Measurements from ENCODE around the gene INSR. TPM values are rescaled to one million over a fixed set of nuclear protein-coding genes. Genes with fewer than 3 reads are reported as not detected.

INSR gene
- total RNA-seq, 1 donor from 2014 or later, result 3.2 TPM

DNA sequence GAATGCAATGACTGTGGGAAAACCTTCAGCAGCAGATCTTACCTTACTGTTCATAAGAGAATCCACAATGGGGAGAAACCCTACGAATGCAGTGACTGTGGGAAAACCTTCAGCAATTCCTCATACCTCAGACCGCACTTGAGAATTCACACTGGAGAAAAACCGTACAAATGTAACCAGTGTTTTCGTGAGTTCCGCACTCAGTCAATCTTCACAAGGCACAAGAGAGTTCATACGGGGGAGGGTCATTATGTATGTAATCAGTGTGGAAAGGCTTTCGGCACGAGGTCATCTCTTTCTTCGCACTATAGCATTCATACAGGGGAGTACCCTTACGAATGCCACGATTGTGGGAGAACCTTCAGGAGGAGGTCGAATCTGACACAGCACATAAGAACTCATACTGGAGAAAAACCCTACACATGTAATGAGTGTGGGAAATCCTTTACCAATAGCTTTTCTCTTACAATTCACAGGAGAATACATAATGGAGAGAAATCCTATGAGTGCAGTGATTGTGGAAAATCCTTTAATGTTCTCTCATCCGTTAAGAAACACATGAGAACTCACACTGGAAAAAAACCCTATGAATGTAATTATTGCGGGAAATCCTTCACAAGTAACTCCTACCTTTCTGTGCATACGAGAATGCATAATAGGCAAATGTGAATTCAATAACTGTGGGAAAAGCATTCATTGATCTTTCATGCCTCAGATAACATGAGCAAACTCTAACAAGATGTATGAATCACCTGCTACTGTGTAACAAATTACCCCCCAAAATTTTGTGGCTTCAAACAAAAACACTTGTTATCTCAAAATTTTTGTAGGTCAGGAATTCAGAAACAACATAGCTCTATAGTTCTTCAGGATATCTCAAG is 210.9 kb downstream of the INSR start:
- ChIA-PET POLR2A (interaction anchor here (0.9 kb wide), 1 partner anchor 14 kb away, joined by 3 read pairs; the partner anchor contains the start of gene ZNF557), CTCF (no interaction called here)
- no peak overlapping the region for H3K4me3 Mint-ChIP-seq
- TF ChIP-seq, protein P1, sequence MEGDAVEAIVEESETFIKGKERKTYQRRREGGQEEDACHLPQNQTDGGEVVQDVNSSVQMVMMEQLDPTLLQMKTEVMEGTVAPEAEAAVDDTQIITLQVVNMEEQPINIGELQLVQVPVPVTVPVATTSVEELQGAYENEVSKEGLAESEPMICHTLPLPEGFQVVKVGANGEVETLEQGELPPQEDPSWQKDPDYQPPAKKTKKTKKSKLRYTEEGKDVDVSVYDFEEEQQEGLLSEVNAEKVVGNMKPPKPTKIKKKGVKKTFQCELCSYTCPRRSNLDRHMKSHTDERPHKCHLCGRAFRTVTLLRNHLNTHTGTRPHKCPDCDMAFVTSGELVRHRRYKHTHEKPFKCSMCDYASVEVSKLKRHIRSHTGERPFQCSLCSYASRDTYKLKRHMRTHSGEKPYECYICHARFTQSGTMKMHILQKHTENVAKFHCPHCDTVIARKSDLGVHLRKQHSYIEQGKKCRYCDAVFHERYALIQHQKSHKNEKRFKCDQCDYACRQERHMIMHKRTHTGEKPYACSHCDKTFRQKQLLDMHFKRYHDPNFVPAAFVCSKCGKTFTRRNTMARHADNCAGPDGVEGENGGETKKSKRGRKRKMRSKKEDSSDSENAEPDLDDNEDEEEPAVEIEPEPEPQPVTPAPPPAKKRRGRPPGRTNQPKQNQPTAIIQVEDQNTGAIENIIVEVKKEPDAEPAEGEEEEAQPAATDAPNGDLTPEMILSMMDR (IDR thresholded peaks at IDR 0.05), result no peak
- ATAC-seq (ENCODE audit: low read depth) (no peak), DNase-seq (no peak)
- H3K27me3 Mint-ChIP-seq, result no peaks in the 10 kb centered on the region
- H3K4me1 Mint-ChIP-seq, result no peaks in the 10 kb centered on the region
- H3K36me3 Mint-ChIP-seq (ENCODE audit: low read depth), result peaks cover 78% of the 10 kb centered on the region
- no peak overlapping the region for H3K27ac Mint-ChIP-seq
- intact Hi-C loops (cut with micrococcal nuclease), result no loop called here
- peaks cover 44% of the 10 kb centered on the region for H3K9me3 Mint-ChIP-seq

DNA sequence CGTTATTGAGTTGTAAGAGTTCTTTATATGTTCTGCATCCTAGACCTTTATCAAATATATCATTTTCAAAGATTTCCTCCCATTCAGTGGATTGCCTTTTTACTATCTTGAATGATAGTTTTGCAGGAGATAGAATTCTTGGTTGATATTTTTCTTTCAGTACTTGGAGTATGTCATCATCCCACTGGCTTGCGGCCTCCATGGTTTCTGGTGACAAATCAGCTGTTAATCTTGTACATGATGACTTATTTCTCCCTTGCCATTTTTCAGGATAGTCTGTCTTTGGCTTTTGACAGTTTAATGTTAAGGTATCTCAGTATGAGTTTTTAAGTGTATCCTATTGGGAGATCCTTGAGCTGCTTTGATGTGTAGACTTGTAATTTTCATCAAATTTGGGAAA is 216.2 kb downstream of the INSR start:
- Mint-ChIP-seq H3K36me3 (ENCODE audit: low read depth) (peaks cover 94% of the 10 kb centered on the region), H3K9me3 (peaks cover 33% of the 10 kb centered on the region), H3K4me3 (no peak overlapping the region), H3K4me1 (no peaks in the 10 kb centered on the region), H3K27ac (no peak overlapping the region), H3K27me3 (no peaks in the 10 kb centered on the region)
- ChIA-PET POLR2A (interaction anchor here (0.9 to 1.2 kb wide), 3 partner anchors 8 to 20 kb away, joined by 3 to 8 read pairs (median 4); partner anchors contain the start of gene ZNF557), CTCF (no interaction called here)
- intact Hi-C loops (cut with micrococcal nuclease), result no loop called here
- no peak for ATAC-seq (ENCODE audit: low read depth)
- TF ChIP-seq, protein P1 (IDR thresholded peaks at IDR 0.05), result no peak
- DNase-seq, result no peak

- no peaks in the 10 kb centered on the region for H3K27me3 Mint-ChIP-seq
- H3K27ac Mint-ChIP-seq, result no peak overlapping the region
- DNase-seq (no peak), ATAC-seq (ENCODE audit: low read depth) (no peak)
- intact Hi-C loops (cut with micrococcal nuclease), result no loop called here
- TF ChIP-seq, protein P1 (IDR thresholded peaks at IDR 0.05), result no peak
- no peak overlapping the region for H3K4me3 Mint-ChIP-seq
- CTCF ChIA-PET, result no interaction called here
- peaks cover 24% of the 10 kb centered on the region for H3K9me3 Mint-ChIP-seq
- peaks cover 4% of the 10 kb centered on the region for H3K4me1 Mint-ChIP-seq
- POLR2A ChIA-PET, result no interaction called here
- peaks cover 88% of the 10 kb centered on the region for H3K36me3 Mint-ChIP-seq (ENCODE audit: low read depth)
These were observed 218.1 kb downstream of the INSR start for GRCh38 chr19:7076151-7076550.

GRCh38 chr19:7074705-7075282 is 219.4 kb downstream of the INSR start:
- Mint-ChIP-seq H3K36me3 (ENCODE audit: low read depth) (peaks cover 79% of the 10 kb centered on the region), H3K27ac (no peak overlapping the region), H3K27me3 (no peaks in the 10 kb centered on the region), H3K4me1 (peaks cover 12% of the 10 kb centered on the region), H3K4me3 (no peak overlapping the region), H3K9me3 (peaks cover 17% of the 10 kb centered on the region)
- DNase-seq (no peak), ATAC-seq (ENCODE audit: low read depth) (no peak)
- TF ChIP-seq, protein P1 (IDR thresholded peaks at IDR 0.05), result no peak
- POLR2A ChIA-PET, result no interaction called here
- intact Hi-C loops (cut with micrococcal nuclease), result no loop called here
- CTCF ChIA-PET, result no interaction called here

DNA sequence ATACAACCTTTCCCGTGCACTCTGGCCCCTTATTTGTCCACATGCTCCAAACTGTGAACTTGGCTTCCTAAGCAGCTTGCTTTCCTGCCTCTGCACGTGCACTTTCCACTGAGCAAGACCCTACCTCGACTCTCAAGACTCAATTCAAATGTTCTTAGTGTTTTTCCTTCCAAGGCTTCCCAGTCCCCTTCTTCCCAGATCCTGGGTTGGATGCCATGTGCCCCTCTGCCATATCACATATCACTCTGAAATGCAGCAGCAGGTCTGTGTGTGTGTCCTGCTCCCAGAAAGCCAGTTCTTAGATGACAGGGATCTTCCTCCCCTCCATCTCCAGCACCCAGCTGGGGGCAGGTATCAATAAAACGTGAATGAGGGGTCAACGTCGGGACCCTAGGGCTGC is 221.7 kb downstream of the INSR start:
- H3K36me3 Mint-ChIP-seq (ENCODE audit: low read depth), result peaks cover 62% of the 10 kb centered on the region
- intact Hi-C loops (cut with micrococcal nuclease), result no loop called here
- H3K9me3 Mint-ChIP-seq, result peaks cover 3% of the 10 kb centered on the region
- DNase-seq, result no peak
- no peak overlapping the region for H3K27ac Mint-ChIP-seq
- no peak for ATAC-seq (ENCODE audit: low read depth)
- peaks cover 17% of the 10 kb centered on the region for H3K4me1 Mint-ChIP-seq
- TF ChIP-seq, protein P1 (IDR thresholded peaks at IDR 0.05), result no peak
- POLR2A ChIA-PET, result interaction anchor here (0.7 to 0.8 kb wide), 2 partner anchors 491 to 1937 kb away, joined by 3 to 6 read pairs; no protein-coding TSS in a partner anchor
- CTCF ChIA-PET, result no interaction called here
- H3K27me3 Mint-ChIP-seq, result no peaks in the 10 kb centered on the region
- peak overlapping the region; percentile 39 for H3K4me3 Mint-ChIP-seq

All from activated B cell treated with CpG ODN at 0.5 μM for 24 hours (primary cell).